ENCODE data around the gene RHEX. TPM values are rescaled to one million over a fixed set of nuclear protein-coding genes. Genes with fewer than 3 reads are reported as not detected.

RHEX gene
- total RNA-seq, 1 experiment from 2014 or later: not detected

- H3K4me3 ChIP-seq: no peak overlapping the region
- peaks cover 4% of the 10 kb centered on the region; the same call in 1 of the 2 replicates for H3K9me3 ChIP-seq (replicated peaks)
- H3K27me3 ChIP-seq: peaks cover 12% of the 10 kb centered on the region; the same call in 1 of the 2 replicates
- no peaks in the 10 kb centered on the region for H3K4me1 ChIP-seq
- DNase-seq: no peak
- H3K27ac ChIP-seq: no peak overlapping the region
- H3K36me3 ChIP-seq: no peaks in the 10 kb centered on the region
Observed at GRCh38 chr1:206120406-206120805, 67.4 kb downstream of the RHEX start.

- H3K4me3 ChIP-seq: no peak overlapping the region
- H3K4me1 ChIP-seq: no peaks in the 10 kb centered on the region
- peaks cover 4% of the 10 kb centered on the region; the same call in 1 of the 2 replicates for H3K9me3 ChIP-seq (replicated peaks)
- no peaks in the 10 kb centered on the region for H3K36me3 ChIP-seq
- peaks cover 11% of the 10 kb centered on the region; the same call in 1 of the 2 replicates for H3K27me3 ChIP-seq
- DNase-seq: no peak
- no peak overlapping the region for H3K27ac ChIP-seq
Observed at GRCh38 chr1:206121269-206121668, 68.3 kb downstream of the RHEX start.

GRCh38 chr1:206122686-206123085 lies 69.7 kb downstream of the RHEX start:
- H3K27ac ChIP-seq: no peak overlapping the region
- peaks cover under 1% of the 10 kb centered on the region; the same call in 1 of the 2 replicates for H3K27me3 ChIP-seq
- H3K4me3 ChIP-seq: no peak overlapping the region
- peaks cover 4% of the 10 kb centered on the region; the same call in 1 of the 2 replicates for H3K9me3 ChIP-seq (replicated peaks)
- H3K36me3 ChIP-seq: no peaks in the 10 kb centered on the region
- no peaks in the 10 kb centered on the region for H3K4me1 ChIP-seq
- no peak for DNase-seq

- DNase-seq: no peak
- H3K27me3 ChIP-seq: no peaks in the 10 kb centered on the region
- H3K4me3 ChIP-seq: no peak overlapping the region
- H3K36me3 ChIP-seq: no peaks in the 10 kb centered on the region
- no peak overlapping the region for H3K27ac ChIP-seq
- H3K9me3 ChIP-seq (replicated peaks): peaks cover 4% of the 10 kb centered on the region; the same call in 1 of the 2 replicates
- no peaks in the 10 kb centered on the region for H3K4me1 ChIP-seq
Observed at GRCh38 chr1:206125346-206125745, 72.4 kb downstream of the RHEX start.

- DNase-seq: no peak
Observed at GRCh38 chr1:206127336-206127735, 74.4 kb downstream of the RHEX start.

GRCh38 chr1:206128196-206128595 lies 75.2 kb downstream of the RHEX start:
- Histone ChIP-seq H3K4me3 (no peak overlapping the region), H3K36me3 (no peaks in the 10 kb centered on the region), H3K27ac (no peak overlapping the region), H3K4me1 (no peaks in the 10 kb centered on the region), H3K27me3 (no peaks in the 10 kb centered on the region; the same call in 1 of the 2 replicates), H3K9me3 (replicated peaks) (0 out of 2 replicates have a peak, but pooled peaks cover 4% of the 10 kb centered on the region)
- no peak for DNase-seq

More at GRCh38 chr1:206127336-206127735, 74.4 kb downstream of the RHEX start:
- Histone ChIP-seq H3K4me3 (no peak overlapping the region), H3K9me3 (replicated peaks) (0 out of 2 replicates have a peak, but pooled peaks cover 4% of the 10 kb centered on the region), H3K4me1 (no peaks in the 10 kb centered on the region), H3K36me3 (no peaks in the 10 kb centered on the region), H3K27ac (no peak overlapping the region), H3K27me3 (no peaks in the 10 kb centered on the region)

GRCh38 chr1:206131037-206131436 lies 78.1 kb downstream of the RHEX start:
- Histone ChIP-seq H3K4me3 (no peak overlapping the region), H3K27me3 (no peaks in the 10 kb centered on the region; the same call in 1 of the 2 replicates), H3K36me3 (no peaks in the 10 kb centered on the region), H3K9me3 (replicated peaks) (no peaks in the 10 kb centered on the region), H3K27ac (no peak overlapping the region), H3K4me1 (peaks cover 12% of the 10 kb centered on the region)
- DNase-seq: no peak

GRCh38 chr1:206133751-206134415 lies 80.9 kb downstream of the RHEX start:
- DNase-seq: peak in 1 of 2 experiments; percentile 40
- Histone ChIP-seq H3K27me3 (no peaks in the 10 kb centered on the region; the same call in 1 of the 2 replicates), H3K27ac (no peak overlapping the region), H3K36me3 (no peaks in the 10 kb centered on the region), H3K4me3 (no peak overlapping the region), H3K9me3 (replicated peaks) (no peaks in the 10 kb centered on the region), H3K4me1 (peaks cover 12% of the 10 kb centered on the region)

GRCh38 chr1:206135248-206135647 lies 82.3 kb downstream of the RHEX start:
- Histone ChIP-seq H3K9me3 (replicated peaks) (0 out of 2 replicates have a peak, but pooled peaks cover under 1% of the 10 kb centered on the region), H3K4me1 (peaks cover 12% of the 10 kb centered on the region), H3K4me3 (no peak overlapping the region), H3K36me3 (no peaks in the 10 kb centered on the region), H3K27ac (no peak overlapping the region), H3K27me3 (no peaks in the 10 kb centered on the region; the same call in 1 of the 2 replicates)
- DNase-seq: peak; percentile 22 to 38

GRCh38 chr1:206136241-206136640 lies 83.3 kb downstream of the RHEX start:
- no peaks in the 10 kb centered on the region for H3K36me3 ChIP-seq
- H3K27ac ChIP-seq: no peak overlapping the region
- peaks cover 12% of the 10 kb centered on the region for H3K4me1 ChIP-seq
- no peaks in the 10 kb centered on the region; the same call in 1 of the 2 replicates for H3K27me3 ChIP-seq
- 0 out of 2 replicates have a peak, but pooled peaks cover 3% of the 10 kb centered on the region for H3K9me3 ChIP-seq (replicated peaks)
- no peak for DNase-seq
- no peak overlapping the region for H3K4me3 ChIP-seq

- DNase-seq: no peak
- H3K36me3 ChIP-seq: no peaks in the 10 kb centered on the region
- no peak overlapping the region for H3K4me3 ChIP-seq
- H3K27me3 ChIP-seq: no peaks in the 10 kb centered on the region; the same call in 1 of the 2 replicates
- H3K9me3 ChIP-seq (replicated peaks): 0 out of 2 replicates have a peak, but pooled peaks cover 3% of the 10 kb centered on the region
- no peak overlapping the region for H3K27ac ChIP-seq
- H3K4me1 ChIP-seq: peaks cover 30% of the 10 kb centered on the region
Observed at GRCh38 chr1:206142011-206142410, 89.0 kb downstream of the RHEX start.

GRCh38 chr1:206142770-206143169 lies 89.8 kb downstream of the RHEX start:
- H3K27ac ChIP-seq: no peak overlapping the region
- H3K36me3 ChIP-seq: no peaks in the 10 kb centered on the region
- H3K4me1 ChIP-seq: peaks cover 30% of the 10 kb centered on the region
- no peaks in the 10 kb centered on the region; the same call in 1 of the 2 replicates for H3K27me3 ChIP-seq
- H3K4me3 ChIP-seq: no peak overlapping the region
- DNase-seq: no peak
- peaks cover 4% of the 10 kb centered on the region; the same call in 1 of the 2 replicates for H3K9me3 ChIP-seq (replicated peaks)

- peaks cover 30% of the 10 kb centered on the region for H3K4me1 ChIP-seq
- peaks cover 10% of the 10 kb centered on the region; the same call in 1 of the 2 replicates for H3K9me3 ChIP-seq (replicated peaks)
- H3K4me3 ChIP-seq: no peak overlapping the region
- H3K27ac ChIP-seq: no peak overlapping the region
- H3K36me3 ChIP-seq: no peaks in the 10 kb centered on the region
- no peak for DNase-seq
- H3K27me3 ChIP-seq: no peaks in the 10 kb centered on the region; the same call in 1 of the 2 replicates
Observed at GRCh38 chr1:206143537-206144172, 90.7 kb downstream of the RHEX start.

GRCh38 chr1:206144605-206145004 lies 91.6 kb downstream of the RHEX start:
- H3K27ac ChIP-seq: no peak overlapping the region
- no peak overlapping the region for H3K4me3 ChIP-seq
- H3K4me1 ChIP-seq: peaks cover 30% of the 10 kb centered on the region
- H3K27me3 ChIP-seq: no peaks in the 10 kb centered on the region; the same call in 1 of the 2 replicates
- no peak for DNase-seq
- peaks cover 10% of the 10 kb centered on the region; the same call in 1 of the 2 replicates for H3K9me3 ChIP-seq (replicated peaks)
- no peaks in the 10 kb centered on the region for H3K36me3 ChIP-seq

- H3K36me3 ChIP-seq: no peaks in the 10 kb centered on the region
- no peaks in the 10 kb centered on the region; the same call in 1 of the 2 replicates for H3K27me3 ChIP-seq
- peaks cover 30% of the 10 kb centered on the region for H3K4me1 ChIP-seq
Observed at GRCh38 chr1:206145771-206146290, 92.9 kb downstream of the RHEX start.

More at GRCh38 chr1:206145771-206146290, 92.9 kb downstream of the RHEX start:
- peak; percentile 74 to 88 for DNase-seq
- H3K4me3 ChIP-seq: peak overlapping the region; percentile 5; the same call in 1 of the 2 replicates
- peaks cover 7% of the 10 kb centered on the region; the same call in 1 of the 2 replicates for H3K9me3 ChIP-seq (replicated peaks)
- peak overlapping the region; percentile 13 for H3K27ac ChIP-seq

All from SJCRH30 (cell line).